Measurements from ENCODE around the gene ADGRB2.

GRCh38 chr1:31688233-31688918, 75.8 kb downstream of the ADGRB2 start:
- no peak for TF ChIP-seq EZH2 (IDR thresholded peaks at IDR 0.05; ENCODE audit: insufficient read depth, poor library complexity, severe bottlenecking)
- TF ChIP-seq EZH2phosphoT487 (IDR thresholded peaks at IDR 0.05; ENCODE audit: insufficient read depth, low read depth), result no peak

Data from GM23248 (cell line).